Neutrophil (primary cell): ENCODE results near the gene PTGDR2.

Experiments
- H3K27ac ChIP-seq: fragments of 200-600 bp; sonication (generic); 2 replicates; pipeline ENCODE4 v1.5.1; 2016; ENCODE audit warnings: mild to moderate bottlenecking, moderate library complexity
- H3K27me3 ChIP-seq: fragments of 200-600 bp; sonication (generic); 2 replicates; pipeline ENCODE4 v1.6.0; 2016; ENCODE audit warnings: mild to moderate bottlenecking
- H3K36me3 ChIP-seq: fragments of 200-600 bp; sonication (generic); 2 replicates; pipeline ENCODE4 v1.5.1; 2017
- H3K4me1 ChIP-seq, 2 experiments: fragments of 200-600 bp in 1 of 2; sonication (generic) in 1 of 2; 1 replicate in 1 of 2; 2 replicates in 1 of 2; pipeline versions ENCODE4 v1.5.1 to v1.6.1; 2013 to 2016; ENCODE audit warnings: low read depth in 1 of 2, low read length in 1 of 2, mild to moderate bottlenecking in 1 of 2, moderate library complexity in 1 of 2; ENCODE audit not compliant: control insufficient read depth in 1 of 2, insufficient read depth in 1 of 2
- H3K4me3 ChIP-seq, 2 experiments: fragments of 200-600 bp in 1 of 2; sonication (generic) in 1 of 2; 1 replicate in 1 of 2; 2 replicates in 1 of 2; pipeline ENCODE4 v1.5.1; 2013 to 2016; ENCODE audit warnings: low read depth in 1 of 2, low read length in 1 of 2, mild to moderate bottlenecking in 1 of 2, moderate library complexity in 1 of 2
- H3K9me3 ChIP-seq: fragments of 200-600 bp; sonication (generic); 2 replicates; pipeline ENCODE4 v1.5.1; 2016
- TF ChIP-seq, protein P1 (sequence below): fragments of 200-600 bp; sonication (generic); IDR thresholded peaks from 2 replicates; pipeline ENCODE4 v1.5.1; 2016; ENCODE audit warnings: antibody characterized with exemption

Gene PTGDR2

DNA sequence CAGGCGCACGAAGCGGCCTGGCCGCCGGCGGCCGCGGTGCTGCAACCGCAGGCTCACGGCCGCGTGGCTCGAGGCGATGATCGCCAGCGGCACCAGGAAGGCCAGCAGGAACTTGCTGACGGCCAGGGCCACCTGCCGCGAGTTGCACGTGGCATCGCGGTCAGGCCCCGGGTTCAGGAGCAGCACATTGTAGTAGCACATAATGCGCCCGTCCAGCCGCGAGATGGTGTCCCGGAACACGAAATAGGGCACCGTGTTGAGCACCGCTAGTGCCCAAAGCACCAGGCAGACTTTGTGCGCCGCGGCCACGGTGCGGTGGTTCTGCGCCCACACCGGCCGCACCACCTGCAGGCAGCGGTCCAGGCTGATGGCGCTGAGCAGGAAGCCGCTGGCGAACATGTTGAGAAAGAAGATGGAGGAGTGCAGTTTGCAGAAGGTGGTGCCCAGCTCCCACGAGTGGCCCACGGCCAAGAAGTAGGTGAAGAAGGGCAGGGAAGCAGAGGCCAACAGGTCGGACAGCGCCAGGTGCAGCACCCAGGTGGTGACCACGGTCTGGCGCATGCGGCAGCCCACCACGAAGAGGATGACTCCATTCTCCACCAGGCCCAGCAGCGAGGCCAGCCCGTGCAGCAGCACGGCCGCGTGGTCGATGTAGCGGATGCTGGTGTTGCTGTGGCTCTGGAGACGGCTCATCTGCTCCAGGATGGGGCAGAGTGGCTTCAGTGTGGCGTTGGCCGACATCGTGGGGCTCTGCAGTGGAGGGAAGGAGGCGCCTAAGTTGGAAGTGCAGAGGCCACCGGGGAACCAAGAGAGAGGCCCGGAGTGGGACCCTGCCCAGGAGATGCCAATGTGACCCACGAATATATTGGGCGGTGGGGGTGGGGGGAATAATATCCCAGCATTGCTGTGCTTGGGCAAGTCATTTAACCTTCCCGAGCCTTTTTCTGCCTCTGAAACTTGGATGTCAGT, 2.5 kb downstream of the PTGDR2 start:
- H3K4me3 ChIP-seq = no peak overlapping the region
- H3K9me3 ChIP-seq = no peaks in the 10 kb centered on the region
- peaks cover 32% of the 10 kb centered on the region for H3K27me3 ChIP-seq
- H3K4me1 ChIP-seq = peaks cover 0 to 4% of the 10 kb centered on the region in 2 experiments
- TF ChIP-seq, protein P1, sequence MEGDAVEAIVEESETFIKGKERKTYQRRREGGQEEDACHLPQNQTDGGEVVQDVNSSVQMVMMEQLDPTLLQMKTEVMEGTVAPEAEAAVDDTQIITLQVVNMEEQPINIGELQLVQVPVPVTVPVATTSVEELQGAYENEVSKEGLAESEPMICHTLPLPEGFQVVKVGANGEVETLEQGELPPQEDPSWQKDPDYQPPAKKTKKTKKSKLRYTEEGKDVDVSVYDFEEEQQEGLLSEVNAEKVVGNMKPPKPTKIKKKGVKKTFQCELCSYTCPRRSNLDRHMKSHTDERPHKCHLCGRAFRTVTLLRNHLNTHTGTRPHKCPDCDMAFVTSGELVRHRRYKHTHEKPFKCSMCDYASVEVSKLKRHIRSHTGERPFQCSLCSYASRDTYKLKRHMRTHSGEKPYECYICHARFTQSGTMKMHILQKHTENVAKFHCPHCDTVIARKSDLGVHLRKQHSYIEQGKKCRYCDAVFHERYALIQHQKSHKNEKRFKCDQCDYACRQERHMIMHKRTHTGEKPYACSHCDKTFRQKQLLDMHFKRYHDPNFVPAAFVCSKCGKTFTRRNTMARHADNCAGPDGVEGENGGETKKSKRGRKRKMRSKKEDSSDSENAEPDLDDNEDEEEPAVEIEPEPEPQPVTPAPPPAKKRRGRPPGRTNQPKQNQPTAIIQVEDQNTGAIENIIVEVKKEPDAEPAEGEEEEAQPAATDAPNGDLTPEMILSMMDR = no peak
- no peaks in the 10 kb centered on the region for H3K36me3 ChIP-seq
- H3K27ac ChIP-seq = no peak overlapping the region

DNA sequence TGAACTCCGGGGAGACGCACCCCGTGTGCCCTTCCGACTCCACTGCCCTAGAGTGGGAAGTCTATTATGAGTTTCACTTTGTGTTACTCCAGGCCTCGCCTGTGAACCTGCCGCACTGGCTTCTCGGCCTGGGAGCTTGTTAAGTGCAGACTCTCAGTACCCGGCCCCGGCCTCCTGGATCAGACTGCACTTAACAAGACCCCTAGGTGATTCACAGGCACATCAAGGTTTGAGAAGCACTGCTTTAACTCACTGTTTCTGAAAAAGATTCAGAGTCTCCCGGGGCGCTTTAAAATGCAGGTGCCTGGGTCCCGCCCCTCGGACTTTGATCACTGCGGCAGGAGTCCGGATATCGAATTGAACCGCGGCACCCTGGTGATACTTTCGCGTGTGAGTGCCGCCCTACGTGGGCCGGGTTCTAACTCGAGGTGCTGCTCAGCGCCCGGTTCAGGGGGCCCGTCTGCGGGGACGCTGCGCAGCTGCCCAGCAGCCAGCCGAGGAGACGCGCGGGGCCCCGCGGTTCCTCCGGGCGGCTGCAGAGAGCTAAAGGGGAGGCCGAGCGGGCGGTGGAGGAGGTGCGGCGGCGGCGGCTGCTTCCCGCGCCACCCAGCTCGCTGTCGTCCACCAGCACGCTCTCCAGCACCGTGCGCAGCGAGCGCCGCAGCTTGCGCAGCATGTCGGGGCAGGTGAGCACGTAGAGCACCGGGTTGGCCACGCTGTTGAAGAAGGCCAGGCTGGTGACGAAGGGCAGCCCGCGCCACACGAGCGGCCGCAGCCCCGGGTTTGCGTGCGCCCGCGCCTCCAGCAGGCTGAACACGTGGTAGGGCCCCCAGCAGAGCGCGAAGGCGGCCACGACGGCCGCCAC, 3.4 kb downstream of the PTGDR2 start:
- Histone ChIP-seq H3K4me3 (no peak overlapping the region), H3K9me3 (no peaks in the 10 kb centered on the region), H3K27me3 (peaks cover 32% of the 10 kb centered on the region), H3K36me3 (no peaks in the 10 kb centered on the region), H3K4me1 (peaks cover 0 to 4% of the 10 kb centered on the region in 2 experiments), H3K27ac (no peak overlapping the region)
- TF ChIP-seq, protein P1 = no peak

DNA sequence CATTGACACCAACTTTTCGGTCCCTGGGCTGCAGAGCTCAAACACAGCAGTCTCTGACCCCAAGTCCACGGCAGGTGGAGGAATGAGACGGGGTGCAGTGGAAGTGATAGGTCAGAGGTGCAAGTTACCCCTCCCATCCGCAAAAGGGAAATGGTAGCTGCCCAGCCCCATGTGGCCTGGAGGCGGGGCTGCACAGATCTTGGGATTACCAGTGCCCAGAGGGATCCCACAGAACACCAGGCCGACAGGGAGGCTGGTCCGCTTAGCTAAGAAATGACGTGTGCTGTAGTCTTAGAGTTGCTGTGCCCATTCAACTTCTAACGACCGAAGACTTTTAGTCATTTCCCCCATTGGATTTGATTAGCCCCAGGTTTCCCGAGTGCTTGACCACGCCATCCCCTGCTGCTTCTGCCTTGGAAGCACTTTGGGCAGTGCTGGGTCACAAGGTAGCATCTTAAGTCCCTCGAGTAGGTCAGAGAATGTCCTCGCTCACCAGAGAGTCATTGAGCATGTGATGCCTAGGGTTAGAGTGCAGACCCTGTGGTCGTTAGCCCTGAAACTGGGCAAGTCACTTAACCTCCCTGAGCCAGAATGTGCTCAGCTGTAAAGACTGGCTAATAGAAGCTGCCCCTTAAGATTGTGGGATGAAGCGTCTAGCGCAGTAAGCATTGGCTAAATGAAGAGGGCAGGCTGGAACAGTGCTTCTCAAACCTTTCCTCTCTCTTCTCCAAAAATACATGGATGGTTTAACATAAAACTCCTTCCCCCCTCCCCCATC, 4.2 kb downstream of the PTGDR2 start:
- Histone ChIP-seq H3K4me3 (no peak overlapping the region), H3K36me3 (no peaks in the 10 kb centered on the region), H3K27me3 (peaks cover 30% of the 10 kb centered on the region), H3K9me3 (no peaks in the 10 kb centered on the region), H3K4me1 (peaks cover 0 to 4% of the 10 kb centered on the region in 2 experiments), H3K27ac (no peak overlapping the region)
- TF ChIP-seq, protein P1 = no peak

DNA sequence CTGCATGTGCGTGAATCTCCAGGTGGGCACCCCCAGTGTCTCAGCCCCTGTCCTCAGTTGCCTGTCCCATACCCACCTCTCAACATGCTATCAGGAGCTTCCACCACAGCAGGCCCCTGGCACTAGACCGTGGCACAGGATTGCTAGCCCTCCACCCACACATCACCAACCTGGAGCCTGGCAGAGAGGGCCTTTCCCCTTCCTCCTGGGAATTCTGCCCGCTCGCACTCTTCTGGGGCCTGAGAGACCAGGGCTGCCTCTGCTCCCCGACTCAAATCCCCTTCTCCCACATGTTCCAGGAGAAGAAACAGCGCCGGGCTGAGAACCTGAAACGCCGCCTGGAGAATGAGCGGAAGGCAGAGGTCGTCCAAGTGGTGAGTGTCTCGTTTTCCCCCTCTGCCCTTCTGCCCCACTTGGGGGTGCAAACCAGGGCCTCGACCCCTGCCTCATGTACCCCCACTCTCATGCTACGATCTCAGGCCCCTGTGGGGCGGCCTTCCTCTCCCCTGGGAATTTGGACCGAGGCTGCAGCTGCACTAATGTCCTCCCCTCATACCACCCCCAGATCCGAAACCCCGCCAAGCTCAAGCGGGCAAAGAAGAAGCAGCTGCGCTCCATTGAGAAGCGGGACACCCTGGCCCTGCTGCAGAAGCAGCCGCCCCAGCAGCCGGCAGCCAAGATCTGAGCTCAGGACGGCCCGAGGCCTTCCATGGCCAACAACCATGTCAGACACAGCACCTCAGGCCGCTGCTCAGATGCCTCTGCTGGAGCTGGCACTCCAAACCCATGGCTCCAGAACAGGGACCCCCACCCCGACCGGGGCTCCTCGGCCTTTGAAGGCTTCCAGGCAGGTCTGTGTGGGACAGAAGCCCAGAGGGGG, 5.9 kb downstream of the PTGDR2 start:
- Histone ChIP-seq H3K36me3 (no peaks in the 10 kb centered on the region), H3K27ac (no peak overlapping the region), H3K27me3 (peaks cover 13% of the 10 kb centered on the region), H3K9me3 (no peaks in the 10 kb centered on the region), H3K4me3 (no peak overlapping the region), H3K4me1 (peaks cover 0 to 4% of the 10 kb centered on the region in 2 experiments)
- TF ChIP-seq, protein P1 = no peak
